SHP77 (cell line): ENCODE data around the gene LHFPL3.
"Not testable (repeated sequence)": the region's sequence is repeated elsewhere in the genome, so short reads cannot be mapped to it uniquely, and the experiment has no call there.

Source experiments
- DNase-seq, 2 experiments: peaks; one replicate each; lab custom pipeline; 2025; lab: John Stamatoyannopoulos, UW

The LHFPL3 gene

DNA sequence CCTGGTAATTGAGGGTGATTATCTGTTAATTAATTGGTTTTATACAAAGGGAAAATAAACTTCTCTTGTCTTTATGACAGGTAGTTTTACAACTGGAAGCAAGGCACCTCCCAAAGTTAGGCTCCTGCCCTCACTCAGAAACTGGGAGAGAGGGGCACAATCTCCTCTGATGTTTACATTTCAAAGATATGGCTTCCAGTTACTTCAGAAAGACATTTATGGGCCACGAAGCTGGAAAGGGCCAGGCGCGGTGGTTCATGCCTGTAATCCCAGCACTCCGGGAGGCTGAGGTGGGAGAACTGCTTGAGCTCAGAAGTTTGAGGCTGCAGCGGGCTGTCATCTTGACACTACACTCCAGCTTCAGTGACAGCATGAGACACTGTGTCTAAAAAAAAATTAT is 570.0 kb downstream of the LHFPL3 start:
- DNase-seq, result no peak

GRCh38 chr7:104900525-104901239 is 572.3 kb downstream of the LHFPL3 start:
- no peak for DNase-seq

- DNase-seq, result no peak
These were observed 572.8 kb downstream of the LHFPL3 start for GRCh38 chr7:104901240-104901619.

GRCh38 chr7:104902183-104902582 is 573.8 kb downstream of the LHFPL3 start:
- no peak for DNase-seq

- DNase-seq, result no peak
These were observed 574.6 kb downstream of the LHFPL3 start for GRCh38 chr7:104903044-104903443.

- DNase-seq, result no peak
These were observed 575.4 kb downstream of the LHFPL3 start for GRCh38 chr7:104903846-104904245.

DNA sequence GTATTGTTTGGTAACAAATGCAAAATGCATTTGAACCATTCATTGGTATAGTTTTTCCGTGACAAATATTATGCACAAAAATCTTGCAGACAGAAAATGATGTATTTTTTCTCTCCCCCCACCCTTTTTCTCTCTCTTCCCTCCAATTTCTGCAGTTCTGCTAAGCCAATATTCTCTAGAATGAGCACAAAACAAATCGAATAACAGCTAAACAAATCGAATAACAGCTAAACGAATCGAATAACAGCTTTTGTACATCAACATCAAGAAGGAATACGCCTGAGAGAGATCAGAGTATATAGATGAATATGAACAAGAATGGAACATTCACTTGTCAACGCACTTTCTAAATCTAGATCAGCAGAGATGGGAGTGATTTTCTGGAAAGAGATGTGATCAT is 577.6 kb downstream of the LHFPL3 start:
- DNase-seq, result no peak

- no peak for DNase-seq
These were observed 578.2 kb downstream of the LHFPL3 start for GRCh38 chr7:104906556-104906955.

DNA sequence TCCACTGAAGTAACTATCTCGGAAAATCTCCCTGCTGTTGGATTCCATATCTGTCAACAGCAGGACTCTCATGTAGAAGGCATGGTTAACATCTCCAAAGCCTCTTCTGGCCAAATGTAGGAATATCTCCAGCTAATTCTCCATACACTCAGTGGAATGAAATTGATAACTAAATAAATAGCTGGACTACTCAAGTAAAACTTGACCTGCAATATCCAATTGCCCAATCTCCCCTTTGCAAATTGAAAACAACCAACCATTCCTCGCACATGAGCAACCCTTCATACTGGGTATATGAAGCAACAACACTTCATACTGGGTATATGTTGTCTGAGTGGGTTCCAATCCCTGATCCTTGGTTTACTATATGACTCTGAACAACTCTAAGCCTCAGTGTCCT is 580.2 kb downstream of the LHFPL3 start:
- DNase-seq, result no peak

GRCh38 chr7:104909096-104909495 is 580.7 kb downstream of the LHFPL3 start:
- no peak for DNase-seq

DNA sequence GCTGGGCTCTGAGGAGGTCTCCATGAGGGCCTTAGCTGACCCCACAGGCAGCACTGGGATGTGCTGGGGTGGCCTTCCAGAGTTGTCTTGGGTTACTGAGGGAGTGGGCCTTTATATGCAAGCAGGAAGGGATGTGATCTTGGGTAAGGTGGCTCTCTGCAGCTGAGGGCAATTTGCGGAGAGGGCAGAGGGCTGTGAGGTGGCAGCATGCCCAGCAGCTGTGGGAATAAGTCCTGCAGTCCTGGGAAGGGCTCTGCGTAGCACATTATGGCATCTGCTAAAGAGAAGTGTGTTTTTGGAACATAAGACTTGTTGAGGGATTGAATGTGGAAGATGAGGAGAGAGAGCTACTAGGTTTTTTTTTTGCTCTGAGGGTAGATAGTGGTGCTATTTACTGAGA is 586.0 kb downstream of the LHFPL3 start:
- DNase-seq, result no peak

DNA sequence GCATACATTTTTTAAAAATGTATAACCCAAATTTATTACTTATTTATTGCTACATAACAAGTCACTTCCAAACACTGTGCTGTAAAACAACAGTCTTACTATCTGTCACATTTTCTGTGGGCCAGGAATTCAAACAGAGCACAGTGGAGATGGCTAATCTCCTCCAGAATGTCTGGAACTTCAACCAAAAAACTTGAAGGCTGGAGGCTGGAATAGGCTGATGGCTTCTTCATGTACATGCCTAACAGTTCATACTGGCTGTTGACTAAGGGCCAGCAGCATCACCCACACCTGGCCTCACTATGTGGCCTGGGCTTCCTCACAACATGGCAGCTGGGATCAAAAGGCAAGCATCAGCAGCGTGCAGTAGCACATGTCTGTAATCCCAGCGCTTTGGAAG is 593.2 kb downstream of the LHFPL3 start:
- DNase-seq, result no peak

- DNase-seq, result no peak
These were observed 594.0 kb downstream of the LHFPL3 start for GRCh38 chr7:104922182-104923009.

DNA sequence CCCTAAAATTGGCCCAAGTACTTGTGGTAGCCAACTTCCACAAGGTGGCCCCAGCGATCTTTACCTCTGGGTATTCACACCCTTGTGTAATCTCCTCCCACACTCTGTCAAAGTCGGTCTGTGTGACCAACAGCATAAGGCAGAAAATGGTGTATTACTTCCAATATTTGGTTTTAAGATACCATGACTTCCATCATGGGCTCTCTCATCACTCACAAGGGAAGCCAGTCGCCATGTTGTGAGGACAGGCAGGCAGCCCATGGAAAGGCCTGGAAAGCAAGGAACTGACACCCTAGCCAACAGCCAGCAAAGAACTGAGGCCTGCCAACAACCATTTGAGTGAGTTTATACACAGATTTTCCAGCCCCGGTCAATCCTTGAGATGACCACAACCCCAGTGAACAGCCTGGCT is 594.6 kb downstream of the LHFPL3 start:
- peak; percentile 72 to 73 for DNase-seq

DNA sequence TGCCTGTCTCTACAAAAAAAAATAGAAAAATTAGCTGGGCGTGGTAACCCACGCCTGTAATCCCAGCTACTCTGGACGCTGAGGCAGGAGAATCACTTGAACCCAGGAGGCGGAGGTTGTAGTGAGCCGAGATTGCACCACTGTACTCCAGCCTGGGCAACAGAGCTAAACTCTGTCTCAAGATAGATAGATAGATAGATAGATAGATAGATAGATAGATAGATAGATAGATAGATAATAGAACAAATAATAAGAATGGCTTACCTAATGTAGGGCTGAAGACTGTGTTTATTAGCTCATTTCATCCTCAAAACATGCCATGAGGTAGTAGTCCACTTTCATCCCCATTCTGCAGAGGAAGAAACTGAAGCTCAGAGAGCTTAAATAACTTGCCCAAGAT is 597.8 kb downstream of the LHFPL3 start:
- not testable (repeated sequence) for DNase-seq

DNA sequence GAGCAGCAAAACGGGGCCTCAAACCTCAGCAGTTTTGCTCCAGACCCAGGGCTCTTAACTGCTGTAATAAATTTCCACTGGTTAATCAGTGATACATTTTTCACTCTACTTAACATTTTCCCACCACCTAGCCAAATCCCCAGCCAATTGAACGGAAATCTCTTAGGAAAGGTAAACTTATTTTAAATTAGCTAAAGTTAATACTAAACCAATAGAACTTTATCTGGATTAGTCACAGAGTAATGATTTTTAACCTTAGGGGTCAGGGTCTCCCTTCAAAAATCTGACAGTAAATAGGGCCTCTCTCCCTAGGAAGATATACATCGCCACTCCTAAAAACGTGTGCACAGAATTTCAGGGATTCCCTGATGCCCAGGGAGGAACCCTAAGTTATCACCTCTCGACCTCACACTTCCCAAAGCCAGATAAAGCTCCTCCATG is 598.2 kb downstream of the LHFPL3 start:
- DNase-seq, result no peak

- DNase-seq, result no peak
These were observed 598.7 kb downstream of the LHFPL3 start for GRCh38 chr7:104927055-104927454.

- no peak for DNase-seq
These were observed 600.5 kb downstream of the LHFPL3 start for GRCh38 chr7:104928721-104929400.

- no peak for DNase-seq
These were observed 601.5 kb downstream of the LHFPL3 start for GRCh38 chr7:104929921-104930320.

- peak in 1 of 2 experiments; percentile 12 for DNase-seq
These were observed 602.9 kb downstream of the LHFPL3 start for GRCh38 chr7:104931181-104931781.

DNA sequence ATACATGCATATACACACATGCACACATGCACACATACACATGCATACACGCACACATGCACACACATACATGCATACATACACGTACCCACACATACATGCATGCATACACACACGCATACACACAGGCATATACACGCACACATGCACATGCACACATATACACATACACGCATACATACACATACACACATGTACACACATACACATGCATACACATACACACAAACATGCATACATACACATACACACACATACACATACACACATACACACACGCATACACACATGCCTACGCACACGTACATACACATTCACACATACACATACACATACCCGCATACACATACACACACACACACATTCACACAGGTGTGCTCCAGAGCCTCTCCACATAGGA is 604.6 kb downstream of the LHFPL3 start:
- DNase-seq, result no peak

DNA sequence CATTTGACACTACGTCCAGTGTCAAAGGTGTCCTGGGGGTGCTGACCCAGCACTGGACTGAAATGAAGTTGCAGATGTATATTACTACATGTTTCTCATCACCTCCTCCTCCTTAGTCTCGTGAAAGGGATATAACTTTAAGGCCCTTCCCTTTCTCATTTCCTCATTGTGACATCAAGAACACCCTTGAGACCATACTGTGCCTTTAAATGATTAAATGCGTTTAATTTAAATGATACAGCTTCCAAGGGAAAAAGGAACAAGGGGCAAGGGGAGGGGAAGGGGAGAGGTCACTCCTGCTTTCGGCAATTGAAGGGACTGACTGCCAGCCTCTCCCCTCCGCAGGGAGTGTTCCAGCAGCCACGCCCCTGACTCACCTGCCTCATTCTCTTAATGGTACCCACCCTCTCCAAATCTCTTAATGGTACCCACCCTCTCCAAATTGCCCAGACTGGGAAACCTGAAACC is 605.2 kb downstream of the LHFPL3 start:
- no peak for DNase-seq
